ENCODE measurements around the gene OR2F1.

- TF ChIP-seq CTCF (conservative IDR thresholded peaks at IDR 0.05 in 1 of 2, IDR thresholded peaks at IDR 0.05 in 1 of 2; ENCODE audit: low read depth in 1 of 2, low read length in 2 of 2) (no peak), EZH2 (IDR thresholded peaks at IDR 0.05; ENCODE audit: low read length, missing control alignments) (no peak)
Measured at GRCh38 chr7:143908120-143908519, 46.5 kb upstream of the OR2F1 start.

Measured in fibroblast of lung (primary cell).